NCI-H1105 treated with DMSO at 0.1 percent for 48 hours (cell line): Measurements from ENCODE around the gene FXYD4.
"Not testable (repeated sequence)": the region's sequence is repeated elsewhere in the genome, so short reads cannot be mapped to it uniquely, and the experiment has no call there.

Source experiments
- DNase-seq: peaks from one replicate; lab custom pipeline; 2025; lab: John Stamatoyannopoulos, UW

FXYD4 gene

GRCh38 chr10:43376046-43376635 is 4.7 kb downstream of the FXYD4 start:
- no peak for DNase-seq

- no peak for DNase-seq
These were observed 5.5 kb downstream of the FXYD4 start for GRCh38 chr10:43376828-43377423.

- no peak for DNase-seq
These were observed 6.0 kb downstream of the FXYD4 start for GRCh38 chr10:43377424-43377883.

- DNase-seq = no peak
These were observed 9.3 kb downstream of the FXYD4 start for GRCh38 chr10:43380610-43381222.

- DNase-seq = no peak
These were observed 12.0 kb downstream of the FXYD4 start for GRCh38 chr10:43383204-43383971.

- DNase-seq = no peak
These were observed 13.1 kb downstream of the FXYD4 start for GRCh38 chr10:43384252-43385221.

GRCh38 chr10:43385412-43386004 is 14.1 kb downstream of the FXYD4 start:
- DNase-seq = no peak

- no peak for DNase-seq
These were observed 15.1 kb downstream of the FXYD4 start for GRCh38 chr10:43386549-43386948.

GRCh38 chr10:43386981-43387677 is 15.7 kb downstream of the FXYD4 start:
- DNase-seq = no peak

GRCh38 chr10:43387678-43388032 is 16.2 kb downstream of the FXYD4 start:
- no peak for DNase-seq

GRCh38 chr10:43389867-43390266 is 18.4 kb downstream of the FXYD4 start:
- no peak for DNase-seq

GRCh38 chr10:43390333-43390732 is 18.9 kb downstream of the FXYD4 start:
- no peak for DNase-seq

GRCh38 chr10:43390759-43391158 is 19.3 kb downstream of the FXYD4 start:
- DNase-seq = no peak

GRCh38 chr10:43391496-43391895 is 20.1 kb downstream of the FXYD4 start:
- no peak for DNase-seq

GRCh38 chr10:43392748-43393147 is 21.3 kb downstream of the FXYD4 start:
- no peak for DNase-seq

- DNase-seq = not testable (repeated sequence)
These were observed 21.8 kb downstream of the FXYD4 start for GRCh38 chr10:43393186-43393585.

GRCh38 chr10:43393606-43394360 is 22.3 kb downstream of the FXYD4 start:
- no peak for DNase-seq

GRCh38 chr10:43394868-43395267 is 23.4 kb downstream of the FXYD4 start:
- DNase-seq = no peak

- DNase-seq = peak; percentile 11
These were observed 24.2 kb downstream of the FXYD4 start for GRCh38 chr10:43395571-43396060.
